DND-41 (cell line): ENCODE results near the gene DGUOK.

Experiments
- CTCF ChIP-seq: IDR thresholded peaks from 2 replicates; pipeline ENCODE4 v1.5.1; 2012; ENCODE audit warnings: borderline replicate concordance, low read length, moderate library complexity, mild to moderate bottlenecking; ENCODE audit not compliant: poor library complexity, severe bottlenecking; ENCODE audit errors: extremely low read depth
- EZH2 ChIP-seq: IDR thresholded peaks from 3 replicates; pipeline ENCODE4 v1.6.1; 2012; ENCODE audit warnings: borderline replicate concordance, low read depth, mild to moderate bottlenecking, moderate library complexity, low read length, inconsistent platforms; ENCODE audit not compliant: severe bottlenecking

DNA sequence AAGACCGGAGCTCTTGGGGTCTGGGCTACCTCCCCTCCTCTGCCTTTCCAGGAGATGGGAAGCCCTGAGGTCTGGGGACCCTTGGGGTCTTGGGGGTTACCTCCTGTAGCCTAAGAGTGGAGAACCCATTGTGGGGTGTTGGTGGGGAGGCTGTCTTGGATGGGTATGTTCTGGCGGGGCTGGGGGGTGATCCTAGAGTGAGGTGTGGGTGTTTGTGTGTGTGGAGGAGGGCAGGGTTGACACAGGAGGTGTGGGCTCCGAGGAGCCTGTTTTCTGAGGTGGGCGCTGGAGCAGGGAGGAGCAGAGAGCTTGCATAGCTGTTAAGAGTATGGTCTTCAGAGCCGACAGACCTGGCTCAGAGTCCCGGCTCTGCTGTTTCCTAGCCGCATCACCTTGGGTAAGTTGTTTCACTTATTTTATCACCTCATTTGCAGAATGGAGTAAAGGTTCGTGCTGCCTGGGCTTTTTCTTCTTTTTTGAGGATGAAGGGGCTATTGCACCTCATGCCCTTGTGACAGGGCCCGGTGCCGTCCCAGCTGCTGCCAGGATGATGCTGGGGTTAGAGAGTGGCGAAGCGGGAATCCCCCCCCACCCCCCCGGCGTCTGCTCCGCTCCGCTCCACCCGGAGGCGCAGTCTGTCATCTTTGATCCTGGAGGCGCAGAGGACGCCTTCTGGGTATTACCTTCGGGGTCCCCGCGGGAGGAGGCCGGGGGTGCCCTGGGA is 75.3 kb downstream of the DGUOK start:
- no peak for TF ChIP-seq CTCF
- TF ChIP-seq EZH2: no peak
